ENCODE results near the gene CST4. TPM values are rescaled to one million over a fixed set of nuclear protein-coding genes. Genes with fewer than 3 reads are reported as not detected.
"Not testable (repeated sequence)": the region's sequence is repeated elsewhere in the genome, so short reads cannot be mapped to it uniquely, and the experiment has no call there.

Gene CST4
- total and polyA plus RNA-seq, 10 donors, result not detected

DNA sequence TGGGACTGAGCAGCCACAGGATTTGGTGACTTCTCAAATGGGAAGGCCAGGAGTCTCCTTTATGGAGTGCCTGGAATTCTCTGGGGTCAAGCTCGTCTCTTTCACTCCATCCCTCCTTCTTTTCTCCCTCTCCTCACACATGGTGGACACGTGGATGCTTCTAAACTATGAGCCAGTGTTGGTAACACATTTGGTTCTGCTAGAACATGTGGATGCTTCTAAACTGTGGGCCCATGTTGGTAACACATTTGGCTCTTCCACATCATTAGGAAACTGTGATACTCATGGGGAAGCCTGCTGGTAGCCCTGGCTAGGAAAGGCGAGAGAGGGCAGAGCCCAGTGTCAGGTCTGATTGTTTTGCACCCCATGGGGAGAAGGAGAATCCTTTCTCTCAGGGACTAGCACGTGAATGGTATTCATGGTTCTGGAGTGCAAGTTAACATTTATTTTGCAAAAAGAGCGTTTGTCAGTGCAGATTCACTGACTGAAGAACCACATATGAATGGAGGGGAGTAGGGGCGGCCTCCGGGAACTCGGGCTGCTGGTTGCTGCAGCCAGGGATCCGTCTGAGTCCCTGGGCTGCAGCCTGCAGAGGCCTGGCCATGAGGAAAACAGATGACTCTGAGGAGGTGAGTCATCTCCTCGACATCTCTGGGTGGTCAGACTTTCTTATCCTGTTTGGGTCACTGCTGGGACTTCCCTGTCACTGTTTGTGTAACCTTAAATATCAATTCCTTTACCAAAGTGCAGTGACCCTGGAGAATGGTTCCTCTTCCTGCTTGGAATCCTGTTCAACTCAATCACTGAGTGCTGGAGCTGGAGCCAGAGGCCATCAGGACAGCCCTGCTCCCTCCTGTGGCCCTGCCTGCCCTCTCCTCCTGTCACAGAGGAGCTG, 4.1 kb upstream of the CST4 start:
- H3K9me3 ChIP-seq; H3K27ac ChIP-seq; H3K4me1 ChIP-seq; intact Hi-C loops (cut with DNase I; ENCODE audit: low total_unique reads); H3K4me3 ChIP-seq; DNase-seq; H3K27me3 ChIP-seq (replicated peaks in 1 of 7); H3K36me3 ChIP-seq: not testable (repeated sequence)
- WGBS, 5 donors, result 63 to 75% (median 65%) methylated on average over 10 of the region's 10 CpGs

DNA sequence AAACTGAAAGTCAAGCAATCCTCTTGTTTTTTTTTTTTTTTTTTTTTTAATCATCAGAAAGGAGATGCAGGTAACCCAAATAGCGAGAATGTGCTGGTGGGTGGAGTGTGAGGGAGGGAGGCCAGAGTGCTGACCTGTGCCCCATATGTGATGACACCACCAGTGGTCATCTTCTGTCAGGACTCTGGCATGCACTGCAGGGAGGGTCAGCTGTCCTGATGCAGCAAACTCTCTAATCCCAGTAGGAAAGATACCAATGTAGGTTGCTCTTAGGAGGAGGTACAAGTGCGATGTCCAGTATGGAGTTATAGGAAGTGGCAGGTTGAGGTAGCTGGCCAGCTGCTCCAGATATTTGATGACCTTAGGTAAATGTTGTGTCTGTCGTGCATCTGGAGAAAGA, 2.8 kb upstream of the CST4 start:
- Histone ChIP-seq H3K27me3 (replicated peaks in 1 of 7) (peaks cover 0 to 7% (median 0%) of the 10 kb centered on the region in 7 donors), H3K36me3 (no peaks in the 10 kb centered on the region), H3K4me3 (no peak overlapping the region), H3K27ac (no peak overlapping the region), H3K9me3 (no peaks in the 10 kb centered on the region), H3K4me1 (peaks cover 0 to 9% (median 0%) of the 10 kb centered on the region in 6 donors)
- 83 to 95% (median 88%) methylated on average over 3 of the region's 3 CpGs for WGBS, 5 donors
- DNase-seq, result no peak
- intact Hi-C loops (cut with DNase I; ENCODE audit: low total_unique reads), result no loop called here
- TF ChIP-seq POLR2AphosphoS5 (IDR thresholded peaks at IDR 0.05), result no peak
- TF ChIP-seq, protein P1, sequence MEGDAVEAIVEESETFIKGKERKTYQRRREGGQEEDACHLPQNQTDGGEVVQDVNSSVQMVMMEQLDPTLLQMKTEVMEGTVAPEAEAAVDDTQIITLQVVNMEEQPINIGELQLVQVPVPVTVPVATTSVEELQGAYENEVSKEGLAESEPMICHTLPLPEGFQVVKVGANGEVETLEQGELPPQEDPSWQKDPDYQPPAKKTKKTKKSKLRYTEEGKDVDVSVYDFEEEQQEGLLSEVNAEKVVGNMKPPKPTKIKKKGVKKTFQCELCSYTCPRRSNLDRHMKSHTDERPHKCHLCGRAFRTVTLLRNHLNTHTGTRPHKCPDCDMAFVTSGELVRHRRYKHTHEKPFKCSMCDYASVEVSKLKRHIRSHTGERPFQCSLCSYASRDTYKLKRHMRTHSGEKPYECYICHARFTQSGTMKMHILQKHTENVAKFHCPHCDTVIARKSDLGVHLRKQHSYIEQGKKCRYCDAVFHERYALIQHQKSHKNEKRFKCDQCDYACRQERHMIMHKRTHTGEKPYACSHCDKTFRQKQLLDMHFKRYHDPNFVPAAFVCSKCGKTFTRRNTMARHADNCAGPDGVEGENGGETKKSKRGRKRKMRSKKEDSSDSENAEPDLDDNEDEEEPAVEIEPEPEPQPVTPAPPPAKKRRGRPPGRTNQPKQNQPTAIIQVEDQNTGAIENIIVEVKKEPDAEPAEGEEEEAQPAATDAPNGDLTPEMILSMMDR (IDR thresholded peaks at IDR 0.05 in 8 of 11, conservative IDR thresholded peaks at IDR 0.05 in 3 of 11), result no peak
- no peak for TF ChIP-seq POLR2A (IDR thresholded peaks at IDR 0.05)

- Histone ChIP-seq H3K4me1 (peaks cover 0 to 9% (median 0%) of the 10 kb centered on the region in 6 donors), H3K36me3 (no peaks in the 10 kb centered on the region), H3K27me3 (replicated peaks in 1 of 7) (peaks cover 0 to 7% (median 0%) of the 10 kb centered on the region in 7 donors), H3K4me3 (no peak overlapping the region), H3K27ac (no peak overlapping the region), H3K9me3 (no peaks in the 10 kb centered on the region)
- no peak for DNase-seq
- TF ChIP-seq POLR2A (IDR thresholded peaks at IDR 0.05) (no peak), POLR2AphosphoS5 (IDR thresholded peaks at IDR 0.05) (no peak)
- TF ChIP-seq, protein P1 (IDR thresholded peaks at IDR 0.05 in 8 of 11, conservative IDR thresholded peaks at IDR 0.05 in 3 of 11), result no peak
- intact Hi-C loops (cut with DNase I; ENCODE audit: low total_unique reads), result no loop called here
- 82 to 96% (median 88%) methylated on average over 8 of the region's 8 CpGs for WGBS, 5 donors
These were observed 1.7 kb upstream of the CST4 start for GRCh38 chr20:23690581-23690980.

GRCh38 chr20:23689399-23689690, 507 bp upstream of the CST4 start:
- Histone ChIP-seq H3K36me3 (no peaks in the 10 kb centered on the region), H3K27ac (no peak overlapping the region)
- TF ChIP-seq POLR2AphosphoS5 (IDR thresholded peaks at IDR 0.05) (no peak), POLR2A (IDR thresholded peaks at IDR 0.05) (no peak)
- TF ChIP-seq, protein P1 (IDR thresholded peaks at IDR 0.05 in 8 of 11, conservative IDR thresholded peaks at IDR 0.05 in 3 of 11), result no peak

More at GRCh38 chr20:23689399-23689690, 507 bp upstream of the CST4 start:
- no peaks in the 10 kb centered on the region for H3K9me3 ChIP-seq
- H3K27me3 ChIP-seq (replicated peaks in 1 of 7), result peaks cover 0 to 10% (median 0%) of the 10 kb centered on the region in 7 donors
- intact Hi-C loops (cut with DNase I; ENCODE audit: low total_unique reads), result no loop called here
- no peak for DNase-seq
- H3K4me1 ChIP-seq, result peaks cover 0 to 9% (median 0%) of the 10 kb centered on the region in 6 donors
- 48 to 66% (median 59%) methylated on average over 3 of the region's 3 CpGs for WGBS, 5 donors
- H3K4me3 ChIP-seq, result no peak overlapping the region
